ENCODE measurements around the gene ADAMTS18.

The ADAMTS18 gene

DNA sequence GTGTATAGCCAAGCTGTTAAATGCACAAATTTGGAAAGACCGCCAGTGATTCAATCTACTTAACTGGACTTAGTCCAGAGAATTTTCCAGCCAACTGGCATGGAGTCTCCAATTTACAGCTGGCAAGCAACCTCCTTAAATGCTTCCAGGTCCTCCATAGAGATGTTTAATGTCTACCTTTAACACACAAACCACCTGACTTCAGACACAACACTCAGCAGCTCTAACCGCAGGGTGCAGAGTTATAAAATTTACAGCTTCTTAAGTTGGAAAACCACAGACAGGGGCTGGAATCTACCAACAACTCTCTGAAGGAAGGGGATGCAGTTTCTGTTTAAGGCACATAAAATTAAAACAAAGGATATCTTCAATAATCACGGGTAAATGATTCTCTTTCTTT lies 128.8 kb downstream of the ADAMTS18 start (continued):
- no peak; the same call in 1 of the 2 replicates for TF ChIP-seq MZF1 (tag by site-specific recombination; IDR thresholded peaks at IDR 0.05; ENCODE audit: borderline replicate concordance)
- TF ChIP-seq HOXA7 (CRISPR knock-in tag; IDR thresholded peaks at IDR 0.05; ENCODE audit: borderline replicate concordance): no peak
- TF ChIP-seq SP3 (tag by site-specific recombination; IDR thresholded peaks at IDR 0.05): no peak
- TF ChIP-seq ZNF704 (tag by site-specific recombination; IDR thresholded peaks at IDR 0.05): no peak
- peak; percentile 86; the same call in 1 of the 2 replicates for TF ChIP-seq ZNF561 (tag by site-specific recombination; IDR thresholded peaks at IDR 0.05; ENCODE audit: borderline replicate concordance)
- no peak for TF ChIP-seq ZNF624 (tag by site-specific recombination; IDR thresholded peaks at IDR 0.05)
- TF ChIP-seq, protein P1, sequence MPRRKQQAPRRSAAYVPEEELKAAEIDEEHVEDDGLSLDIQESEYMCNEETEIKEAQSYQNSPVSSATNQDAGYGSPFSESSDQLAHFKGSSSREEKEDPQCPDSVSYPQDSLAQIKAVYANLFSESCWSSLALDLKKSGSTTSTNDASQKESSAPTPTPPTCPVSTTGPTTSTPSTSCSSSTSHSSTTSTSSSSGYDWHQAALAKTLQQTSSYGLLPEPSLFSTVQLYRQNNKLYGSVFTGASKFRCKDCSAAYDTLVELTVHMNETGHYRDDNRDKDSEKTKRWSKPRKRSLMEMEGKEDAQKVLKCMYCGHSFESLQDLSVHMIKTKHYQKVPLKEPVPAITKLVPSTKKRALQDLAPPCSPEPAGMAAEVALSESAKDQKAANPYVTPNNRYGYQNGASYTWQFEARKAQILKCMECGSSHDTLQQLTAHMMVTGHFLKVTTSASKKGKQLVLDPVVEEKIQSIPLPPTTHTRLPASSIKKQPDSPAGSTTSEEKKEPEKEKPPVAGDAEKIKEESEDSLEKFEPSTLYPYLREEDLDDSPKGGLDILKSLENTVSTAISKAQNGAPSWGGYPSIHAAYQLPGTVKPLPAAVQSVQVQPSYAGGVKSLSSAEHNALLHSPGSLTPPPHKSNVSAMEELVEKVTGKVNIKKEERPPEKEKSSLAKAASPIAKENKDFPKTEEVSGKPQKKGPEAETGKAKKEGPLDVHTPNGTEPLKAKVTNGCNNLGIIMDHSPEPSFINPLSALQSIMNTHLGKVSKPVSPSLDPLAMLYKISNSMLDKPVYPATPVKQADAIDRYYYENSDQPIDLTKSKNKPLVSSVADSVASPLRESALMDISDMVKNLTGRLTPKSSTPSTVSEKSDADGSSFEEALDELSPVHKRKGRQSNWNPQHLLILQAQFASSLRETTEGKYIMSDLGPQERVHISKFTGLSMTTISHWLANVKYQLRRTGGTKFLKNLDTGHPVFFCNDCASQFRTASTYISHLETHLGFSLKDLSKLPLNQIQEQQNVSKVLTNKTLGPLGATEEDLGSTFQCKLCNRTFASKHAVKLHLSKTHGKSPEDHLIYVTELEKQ (tag by site-specific recombination; IDR thresholded peaks at IDR 0.05; ENCODE audit: borderline replicate concordance): no peak
- peak; percentile 45; the same call in 1 of the 2 replicates for TF ChIP-seq TCF7L2 (IDR thresholded peaks at IDR 0.05; ENCODE audit: borderline replicate concordance, low read depth, low read length)
- TF ChIP-seq ZNF394 (tag by site-specific recombination; IDR thresholded peaks at IDR 0.05; ENCODE audit: borderline replicate concordance): peak; percentile 37; the same call in 1 of the 2 replicates
- no peak; the same call in 1 of the 2 replicates for TF ChIP-seq ZNF449 (tag by site-specific recombination; IDR thresholded peaks at IDR 0.05)
- TF ChIP-seq SP2 (tag by site-specific recombination; IDR thresholded peaks at IDR 0.05): no peak
- TF ChIP-seq ZNF423 (tag by site-specific recombination; IDR thresholded peaks at IDR 0.05): no peak
- TF ChIP-seq ZNF626 (tag by site-specific recombination; IDR thresholded peaks at IDR 0.05): no peak
- TF ChIP-seq ZNF26 (tag by site-specific recombination; IDR thresholded peaks at IDR 0.05): no peak
- no peak for TF ChIP-seq ZNF837 (tag by site-specific recombination; IDR thresholded peaks at IDR 0.05)
- TF ChIP-seq ZNF184 (tag by site-specific recombination; IDR thresholded peaks at IDR 0.05): no peak
- no peak for TF ChIP-seq ZNF792 (tag by site-specific recombination; IDR thresholded peaks at IDR 0.05)
- TF ChIP-seq, protein P2, sequence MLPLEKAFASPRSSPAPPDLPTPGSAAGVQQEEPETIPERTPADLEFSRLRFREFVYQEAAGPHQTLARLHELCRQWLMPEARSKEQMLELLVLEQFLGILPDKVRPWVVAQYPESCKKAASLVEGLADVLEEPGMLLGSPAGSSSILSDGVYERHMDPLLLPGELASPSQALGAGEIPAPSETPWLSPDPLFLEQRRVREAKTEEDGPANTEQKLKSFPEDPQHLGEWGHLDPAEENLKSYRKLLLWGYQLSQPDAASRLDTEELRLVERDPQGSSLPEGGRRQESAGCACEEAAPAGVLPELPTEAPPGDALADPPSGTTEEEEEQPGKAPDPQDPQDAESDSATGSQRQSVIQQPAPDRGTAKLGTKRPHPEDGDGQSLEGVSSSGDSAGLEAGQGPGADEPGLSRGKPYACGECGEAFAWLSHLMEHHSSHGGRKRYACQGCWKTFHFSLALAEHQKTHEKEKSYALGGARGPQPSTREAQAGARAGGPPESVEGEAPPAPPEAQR (tag by site-specific recombination; IDR thresholded peaks at IDR 0.05): no peak
- no peak for TF ChIP-seq ZNF311 (tag by site-specific recombination; IDR thresholded peaks at IDR 0.05; ENCODE audit: borderline replicate concordance)
- no peak for TF ChIP-seq ZBTB8A (tag by site-specific recombination; IDR thresholded peaks at IDR 0.05)
- no peak for TF ChIP-seq ZNF426 (tag by site-specific recombination; IDR thresholded peaks at IDR 0.05)
- TF ChIP-seq IKZF3 (tag by site-specific recombination; IDR thresholded peaks at IDR 0.05): peak; percentile 52; the same call in 1 of the 2 replicates
- TF ChIP-seq ZNF138 (tag by site-specific recombination; IDR thresholded peaks at IDR 0.05; ENCODE audit: borderline replicate concordance): no peak
- TF ChIP-seq WT1 (tag by site-specific recombination; IDR thresholded peaks at IDR 0.05): peak; percentile 53; the same call in 1 of the 2 replicates
- no peak for TF ChIP-seq GLIS1 (tag by site-specific recombination; IDR thresholded peaks at IDR 0.05)
- no peak for TF ChIP-seq ZBTB11 (tag by site-specific recombination; conservative IDR thresholded peaks at IDR 0.05; ENCODE audit: low read depth)

Measured in HEK293 (cell line).